Neutrophil (primary cell): ENCODE measurements around the gene MARCHF10.

Experiments
- H3K27ac ChIP-seq: fragments of 200-600 bp; sonication (generic); 2 replicates; pipeline ENCODE4 v1.5.1; 2016; ENCODE audit warnings: mild to moderate bottlenecking, moderate library complexity
- H3K27me3 ChIP-seq: fragments of 200-600 bp; sonication (generic); 2 replicates; pipeline ENCODE4 v1.6.0; 2016; ENCODE audit warnings: mild to moderate bottlenecking
- H3K36me3 ChIP-seq: fragments of 200-600 bp; sonication (generic); 2 replicates; pipeline ENCODE4 v1.5.1; 2017
- H3K4me1 ChIP-seq, 2 experiments: fragments of 200-600 bp in 1 of 2; sonication (generic) in 1 of 2; 1 replicate in 1 of 2; 2 replicates in 1 of 2; pipeline versions ENCODE4 v1.5.1 to v1.6.1; 2013 to 2016; ENCODE audit warnings: low read depth in 1 of 2, low read length in 1 of 2, mild to moderate bottlenecking in 1 of 2, moderate library complexity in 1 of 2; ENCODE audit not compliant: control insufficient read depth in 1 of 2, insufficient read depth in 1 of 2
- H3K4me3 ChIP-seq, 2 experiments: fragments of 200-600 bp in 1 of 2; sonication (generic) in 1 of 2; 1 replicate in 1 of 2; 2 replicates in 1 of 2; pipeline ENCODE4 v1.5.1; 2013 to 2016; ENCODE audit warnings: low read depth in 1 of 2, low read length in 1 of 2, mild to moderate bottlenecking in 1 of 2, moderate library complexity in 1 of 2
- H3K9me3 ChIP-seq: fragments of 200-600 bp; sonication (generic); 2 replicates; pipeline ENCODE4 v1.5.1; 2016
- CTCF ChIP-seq: fragments of 200-600 bp; sonication (generic); IDR thresholded peaks from 2 replicates; pipeline ENCODE4 v1.5.1; 2016; ENCODE audit warnings: antibody characterized with exemption

MARCHF10 gene

GRCh38 chr17:62816282-62816839, 8.2 kb upstream of the MARCHF10 start:
- Histone ChIP-seq H3K9me3 (no peaks in the 10 kb centered on the region), H3K4me3 (no peak overlapping the region), H3K27me3 (peaks cover 17% of the 10 kb centered on the region), H3K27ac (no peak overlapping the region), H3K36me3 (no peaks in the 10 kb centered on the region), H3K4me1 (no peaks in the 10 kb centered on the region)
- no peak for TF ChIP-seq CTCF

- no peaks in the 10 kb centered on the region for H3K9me3 ChIP-seq
- peaks cover 44% of the 10 kb centered on the region for H3K27me3 ChIP-seq
- no peak overlapping the region for H3K27ac ChIP-seq
- peaks cover 0 to 6% of the 10 kb centered on the region in 2 experiments for H3K4me1 ChIP-seq
- TF ChIP-seq CTCF: no peak
- H3K4me3 ChIP-seq: no peak overlapping the region
- H3K36me3 ChIP-seq: no peaks in the 10 kb centered on the region
These were observed 1.5 kb upstream of the MARCHF10 start for GRCh38 chr17:62809656-62810055.

GRCh38 chr17:62808576-62808970, 459 bp upstream of the MARCHF10 start:
- no peak overlapping the region for H3K27ac ChIP-seq
- H3K36me3 ChIP-seq: no peaks in the 10 kb centered on the region
- peaks cover 0 to 6% of the 10 kb centered on the region in 2 experiments for H3K4me1 ChIP-seq
- TF ChIP-seq CTCF: no peak
- no peaks in the 10 kb centered on the region for H3K9me3 ChIP-seq
- H3K4me3 ChIP-seq: no peak overlapping the region
- H3K27me3 ChIP-seq: peaks cover 44% of the 10 kb centered on the region

- no peak overlapping the region for H3K27ac ChIP-seq
- TF ChIP-seq CTCF: no peak
- H3K4me3 ChIP-seq: no peak overlapping the region
- H3K36me3 ChIP-seq: no peaks in the 10 kb centered on the region
- H3K9me3 ChIP-seq: no peaks in the 10 kb centered on the region
- H3K27me3 ChIP-seq: peaks cover 44% of the 10 kb centered on the region
- peaks cover 0 to 6% of the 10 kb centered on the region in 2 experiments for H3K4me1 ChIP-seq
These were observed 2.9 kb downstream of the MARCHF10 start for GRCh38 chr17:62805234-62805633.

- Histone ChIP-seq H3K27ac (no peak overlapping the region), H3K4me1 (peaks cover 0 to 6% of the 10 kb centered on the region in 2 experiments), H3K27me3 (peaks cover 40% of the 10 kb centered on the region), H3K36me3 (no peaks in the 10 kb centered on the region), H3K4me3 (no peak overlapping the region), H3K9me3 (no peaks in the 10 kb centered on the region)
- no peak for TF ChIP-seq CTCF
These were observed 3.3 kb downstream of the MARCHF10 start for GRCh38 chr17:62804822-62805221.
